PFSK-1 (cell line): ENCODE measurements around the gene SMCP.

Experiments
- FOXP2 ChIP-seq: optimal IDR thresholded peaks from 2 replicates; pipeline ENCODE3; 2011; ENCODE audit warnings: borderline replicate concordance, control low read depth, inconsistent platforms; ENCODE audit not compliant: insufficient read depth; ENCODE audit errors: extremely low read length, extremely low read depth
- POLR2AphosphoS5 ChIP-seq: IDR thresholded peaks from 2 replicates; pipeline ENCODE4 v1.6.1; 2012; ENCODE audit warnings: low read depth, mild to moderate bottlenecking, control low read depth, low read length, moderate library complexity
- SIN3A ChIP-seq: IDR thresholded peaks from 2 replicates; pipeline ENCODE4 v1.6.1; 2012; ENCODE audit warnings: mild to moderate bottlenecking, low read length, moderate library complexity, borderline replicate concordance; ENCODE audit not compliant: insufficient read depth
- TAF1 ChIP-seq: IDR thresholded peaks from 2 replicates; pipeline ENCODE4 v1.6.1; 2012; ENCODE audit warnings: low read length, control low read depth, borderline replicate concordance; ENCODE audit not compliant: insufficient read depth
- TF ChIP-seq, protein P1 (sequence below), 2 experiments: IDR thresholded peaks; 2 replicates each; pipeline versions ENCODE4 v1.6.1 to v1.8.0; 2011 to 2012; ENCODE audit warnings: low read depth in 2 of 2, low read length in 2 of 2, control low read depth in 1 of 2, inconsistent platforms in 1 of 2, mild to moderate bottlenecking in 1 of 2, moderate library complexity in 1 of 2; ENCODE audit not compliant: insufficient read depth in 1 of 2

SMCP gene

DNA sequence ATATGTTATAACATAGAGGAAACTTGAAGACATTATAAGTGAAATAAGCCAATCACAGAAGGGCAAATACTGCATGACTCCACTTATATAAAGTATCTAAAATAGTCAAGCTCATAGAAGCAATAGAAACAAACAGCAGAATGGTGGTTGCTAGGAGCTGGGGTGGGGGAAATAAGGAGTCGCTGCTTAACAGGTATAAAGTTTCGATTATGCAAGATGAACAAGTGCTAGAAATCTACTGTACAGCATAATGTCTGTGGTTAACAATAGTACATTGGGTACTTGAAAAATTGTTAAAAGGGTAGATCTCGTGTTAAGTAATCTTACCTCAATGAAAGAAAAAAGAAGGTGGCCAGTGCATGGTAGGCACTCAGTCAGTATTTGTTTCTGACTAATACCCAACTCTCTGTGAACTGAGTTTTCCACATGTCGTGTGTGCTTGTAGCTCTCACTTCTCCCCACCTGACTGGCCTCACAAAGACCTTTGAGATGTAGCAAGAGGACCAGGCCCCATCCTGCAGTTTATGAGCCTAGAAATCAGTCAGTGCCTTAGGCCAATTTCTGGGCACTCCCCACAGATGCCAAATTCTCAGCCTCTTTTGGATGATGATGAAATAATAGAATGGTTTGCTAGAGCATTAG, 54.2 kb downstream of the SMCP start:
- no peak for TF ChIP-seq POLR2AphosphoS5
- no peak for TF ChIP-seq SIN3A
- TF ChIP-seq FOXP2, result no peak
- TF ChIP-seq, protein P1, sequence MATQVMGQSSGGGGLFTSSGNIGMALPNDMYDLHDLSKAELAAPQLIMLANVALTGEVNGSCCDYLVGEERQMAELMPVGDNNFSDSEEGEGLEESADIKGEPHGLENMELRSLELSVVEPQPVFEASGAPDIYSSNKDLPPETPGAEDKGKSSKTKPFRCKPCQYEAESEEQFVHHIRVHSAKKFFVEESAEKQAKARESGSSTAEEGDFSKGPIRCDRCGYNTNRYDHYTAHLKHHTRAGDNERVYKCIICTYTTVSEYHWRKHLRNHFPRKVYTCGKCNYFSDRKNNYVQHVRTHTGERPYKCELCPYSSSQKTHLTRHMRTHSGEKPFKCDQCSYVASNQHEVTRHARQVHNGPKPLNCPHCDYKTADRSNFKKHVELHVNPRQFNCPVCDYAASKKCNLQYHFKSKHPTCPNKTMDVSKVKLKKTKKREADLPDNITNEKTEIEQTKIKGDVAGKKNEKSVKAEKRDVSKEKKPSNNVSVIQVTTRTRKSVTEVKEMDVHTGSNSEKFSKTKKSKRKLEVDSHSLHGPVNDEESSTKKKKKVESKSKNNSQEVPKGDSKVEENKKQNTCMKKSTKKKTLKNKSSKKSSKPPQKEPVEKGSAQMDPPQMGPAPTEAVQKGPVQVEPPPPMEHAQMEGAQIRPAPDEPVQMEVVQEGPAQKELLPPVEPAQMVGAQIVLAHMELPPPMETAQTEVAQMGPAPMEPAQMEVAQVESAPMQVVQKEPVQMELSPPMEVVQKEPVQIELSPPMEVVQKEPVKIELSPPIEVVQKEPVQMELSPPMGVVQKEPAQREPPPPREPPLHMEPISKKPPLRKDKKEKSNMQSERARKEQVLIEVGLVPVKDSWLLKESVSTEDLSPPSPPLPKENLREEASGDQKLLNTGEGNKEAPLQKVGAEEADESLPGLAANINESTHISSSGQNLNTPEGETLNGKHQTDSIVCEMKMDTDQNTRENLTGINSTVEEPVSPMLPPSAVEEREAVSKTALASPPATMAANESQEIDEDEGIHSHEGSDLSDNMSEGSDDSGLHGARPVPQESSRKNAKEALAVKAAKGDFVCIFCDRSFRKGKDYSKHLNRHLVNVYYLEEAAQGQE (IDR thresholded peaks at IDR 0.05; ENCODE audit: insufficient read depth in 1 of 2, low read depth in 2 of 2, low read length in 2 of 2), result no peak
- TF ChIP-seq TAF1, result no peak

DNA sequence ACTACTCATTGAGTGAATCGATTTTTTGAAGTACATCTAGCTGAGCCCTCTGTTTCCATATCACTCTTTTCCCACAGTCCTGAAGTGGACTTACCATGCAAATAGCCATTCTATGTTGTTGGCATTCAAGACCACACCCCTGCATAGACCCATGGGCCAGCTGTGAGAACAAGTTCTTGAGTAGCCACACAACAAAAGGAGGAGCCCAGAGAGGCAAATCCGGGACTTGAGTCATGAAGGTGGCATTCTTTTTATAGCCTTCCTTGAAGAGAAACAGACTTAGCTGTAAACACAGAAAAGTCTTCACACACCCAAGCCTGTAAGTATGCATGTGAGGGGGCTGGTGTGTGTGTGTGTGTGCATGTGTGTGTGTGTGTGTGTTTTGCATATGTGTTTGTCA, 55.1 kb downstream of the SMCP start:
- TF ChIP-seq, protein P1 (IDR thresholded peaks at IDR 0.05; ENCODE audit: insufficient read depth in 1 of 2, low read depth in 2 of 2, low read length in 2 of 2), result no peak
- no peak for TF ChIP-seq POLR2AphosphoS5
- TF ChIP-seq TAF1, result no peak
- TF ChIP-seq FOXP2, result no peak
- TF ChIP-seq SIN3A, result no peak
